Measurements from ENCODE around the gene DDX41. TPM values are rescaled to one million over a fixed set of nuclear protein-coding genes. Genes with fewer than 3 reads are reported as not detected.

DDX41 gene
- total RNA-seq, 1 experiment from 2014 or later = 122 TPM

DNA sequence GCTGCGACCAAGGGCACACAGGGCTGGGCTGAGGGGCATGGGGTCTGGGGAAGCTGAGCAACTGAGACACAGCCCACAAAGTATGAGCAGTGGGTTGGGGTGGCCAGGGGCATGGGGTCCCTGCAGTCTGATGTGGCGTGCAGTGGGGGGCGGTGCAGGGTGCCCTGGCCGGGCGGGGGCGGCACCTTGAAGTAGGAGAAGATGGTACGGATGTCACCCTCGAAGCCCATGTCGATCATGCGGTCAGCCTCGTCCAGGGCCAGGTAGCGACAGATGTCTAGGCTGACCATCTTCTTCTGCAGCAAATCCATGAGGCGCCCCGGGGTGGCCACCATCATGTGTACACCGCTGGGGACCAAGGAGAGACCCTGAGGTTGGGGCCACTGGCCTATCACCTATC is 3.3 kb downstream of the DDX41 start:
- DNase-seq (ENCODE audit: low spot score) = no peak

DNA sequence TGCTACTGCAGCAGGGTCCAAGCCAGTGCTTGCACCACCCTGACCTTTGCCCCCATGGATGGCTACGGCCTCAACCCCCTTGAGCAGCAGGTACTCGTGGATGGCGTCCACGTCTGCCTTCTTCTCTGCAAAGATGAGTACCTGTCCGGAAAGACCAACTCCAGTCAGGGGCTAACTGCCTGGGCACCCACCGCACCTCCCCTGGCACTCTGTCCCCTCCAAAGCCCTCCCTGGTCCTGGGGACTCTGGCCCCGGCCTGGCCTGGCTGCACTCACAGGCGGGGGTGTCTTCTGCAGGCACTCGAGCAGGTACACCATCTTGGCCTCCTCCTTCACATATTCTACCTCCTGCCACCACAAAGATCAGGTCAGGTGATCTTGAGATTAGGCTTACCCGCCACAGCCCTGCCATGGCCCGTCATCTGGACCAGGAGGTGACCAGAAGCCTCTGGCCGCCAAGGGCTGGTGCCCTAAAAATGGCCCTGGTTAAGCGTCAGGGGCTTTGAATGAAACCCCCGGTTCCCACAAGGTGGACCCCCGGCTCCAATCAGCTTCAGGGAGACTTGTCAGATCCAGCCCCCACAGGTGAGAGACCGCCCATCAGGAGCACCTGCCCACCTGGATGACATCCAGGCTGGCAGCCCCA is 3.9 kb downstream of the DDX41 start:
- no peak for DNase-seq (ENCODE audit: low spot score)

DNA sequence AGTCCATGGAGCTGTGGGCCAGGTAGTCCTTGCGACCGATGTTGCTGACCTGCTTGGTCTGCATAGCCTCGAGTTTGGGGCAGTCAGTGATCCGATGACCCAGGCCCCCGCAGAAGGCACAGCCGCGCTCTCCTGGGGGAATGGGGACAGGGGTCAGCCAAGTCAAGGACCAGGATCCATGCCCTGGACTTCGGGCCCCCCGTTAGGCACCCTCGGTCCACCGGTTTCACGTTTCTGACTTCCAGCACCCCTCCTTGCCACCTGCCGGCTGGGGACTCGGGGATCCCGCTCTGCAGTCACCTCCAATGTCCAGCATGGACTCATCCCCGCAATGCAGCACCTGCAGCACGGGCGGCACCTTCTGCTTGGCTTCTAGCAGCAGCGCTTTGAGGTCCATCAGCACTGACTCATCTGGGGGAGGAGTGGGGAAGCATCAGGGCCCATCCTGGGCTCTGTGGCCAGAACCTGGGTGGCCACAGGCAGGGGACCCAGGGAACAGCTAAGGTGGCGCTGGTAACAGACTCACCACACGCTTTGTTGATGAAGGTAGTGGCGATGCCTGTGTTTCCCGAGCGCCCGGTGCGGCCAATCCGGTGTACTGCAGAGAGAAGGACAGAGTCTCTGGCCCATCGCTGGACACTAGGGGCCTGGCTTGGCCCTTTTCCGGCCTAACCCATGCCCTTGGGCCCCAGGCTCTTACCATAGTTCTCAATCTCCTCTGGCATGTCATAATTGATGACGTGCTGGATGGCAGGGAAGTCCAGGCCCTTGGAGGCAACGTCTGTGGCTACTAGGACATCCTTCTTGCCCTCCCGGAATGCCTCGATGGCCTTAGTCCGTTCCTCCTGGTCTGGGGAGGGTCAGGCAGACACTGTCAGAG is 4.7 kb downstream of the DDX41 start:
- no peak for DNase-seq (ENCODE audit: low spot score)

DNA sequence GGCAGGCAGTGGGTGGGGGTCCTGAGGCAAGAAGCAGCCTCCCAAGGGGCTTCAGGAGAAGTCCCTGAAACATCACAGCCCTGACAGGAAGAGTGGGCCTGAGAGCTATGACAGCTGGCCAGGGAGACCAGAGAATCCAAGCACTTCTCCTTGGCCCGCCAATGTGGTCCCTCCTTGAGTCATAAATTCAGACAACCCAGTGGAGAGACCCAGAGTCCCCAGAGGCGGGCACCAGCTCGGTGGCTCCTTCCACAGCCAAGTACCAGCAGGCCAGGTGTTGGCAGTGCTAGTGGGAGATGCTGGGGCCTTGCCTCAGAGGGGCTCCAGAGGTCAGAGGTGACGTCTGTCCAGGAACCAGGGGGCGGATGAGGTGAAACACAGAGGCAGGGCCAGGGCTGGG is 5.6 kb downstream of the DDX41 start:
- no peak for DNase-seq (ENCODE audit: low spot score)

DNA sequence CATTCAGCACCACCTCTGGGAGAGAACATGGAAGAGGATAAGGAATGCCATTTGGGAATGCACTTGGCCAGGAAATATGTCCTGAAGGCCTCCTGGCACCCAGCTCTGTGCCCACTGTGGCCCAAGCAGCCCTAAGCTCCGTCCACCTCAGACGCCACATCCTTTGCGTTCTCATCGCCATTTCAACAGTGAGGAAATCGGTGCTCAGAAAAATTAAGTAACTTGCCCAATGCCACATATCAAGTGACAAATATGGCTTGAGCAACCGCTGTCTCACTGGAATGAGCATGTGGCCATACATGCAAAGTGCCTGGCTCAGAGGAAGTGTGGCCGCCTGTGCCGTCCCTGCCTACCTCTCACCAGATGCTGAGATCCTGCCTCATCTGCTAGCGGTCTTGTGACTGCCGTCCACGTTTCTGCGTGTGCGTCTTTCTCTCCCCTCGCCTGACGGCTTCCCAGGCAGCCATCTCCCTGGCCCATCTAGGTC is 6.2 kb downstream of the DDX41 start:
- DNase-seq (ENCODE audit: low spot score) = no peak

DNA sequence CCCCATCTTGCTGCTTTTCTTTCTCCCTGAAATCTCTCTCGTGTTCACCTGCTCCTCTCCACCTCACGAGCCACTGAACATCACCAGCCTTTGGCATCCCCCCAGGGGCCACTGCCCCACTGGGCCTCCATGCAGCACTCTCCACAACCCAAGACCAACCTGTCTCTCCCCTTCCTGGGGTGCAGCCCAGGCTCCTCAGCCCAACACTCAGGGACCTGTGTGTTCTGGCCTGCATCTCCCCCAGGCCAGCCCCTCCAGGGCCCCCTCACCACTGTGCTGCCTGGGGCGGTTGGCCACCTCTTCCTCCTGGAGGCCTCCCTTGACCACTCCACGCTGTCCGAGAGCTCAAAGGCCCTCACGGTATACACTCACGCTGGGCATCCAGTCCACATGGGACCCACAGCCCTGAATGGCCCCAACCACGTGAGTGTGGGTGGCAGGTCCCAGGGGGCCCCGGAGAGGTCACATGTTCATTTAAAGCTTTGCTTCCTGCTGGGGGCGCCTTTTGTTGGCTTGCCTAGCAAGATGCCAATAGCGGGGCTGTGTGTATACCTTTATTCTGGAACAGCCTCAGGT is 6.7 kb downstream of the DDX41 start:
- no peak for DNase-seq (ENCODE audit: low spot score)

DNA sequence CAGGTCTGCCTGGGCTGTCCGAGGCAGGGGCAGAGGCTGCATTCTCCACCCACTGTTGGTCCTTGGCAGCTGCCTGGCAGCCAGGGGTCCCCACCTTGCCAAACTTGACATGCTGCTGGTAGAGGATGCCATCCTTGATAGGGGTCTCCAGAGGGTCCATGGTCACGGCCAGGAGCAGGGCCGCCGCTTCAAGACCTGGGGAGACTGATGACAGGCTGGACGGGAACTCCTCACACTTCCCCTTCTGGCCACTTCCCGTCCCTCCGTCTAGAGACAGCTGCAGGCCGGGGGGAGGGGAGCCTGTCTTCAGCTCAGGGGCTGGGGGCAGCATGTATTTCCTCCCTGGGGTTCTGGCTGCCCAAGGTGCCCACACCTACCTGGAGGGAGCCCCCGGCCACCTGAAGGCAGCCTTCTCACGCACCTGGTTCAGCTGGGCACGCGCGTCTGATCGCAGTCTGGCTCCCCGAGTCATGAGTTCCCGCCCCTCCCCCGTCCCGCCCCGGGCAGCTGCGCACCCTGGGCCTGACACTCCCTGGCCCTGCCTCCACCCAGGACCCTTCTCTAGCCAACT is 7.3 kb downstream of the DDX41 start, which contains the start of gene DOK3:
Gene DOK3 (minus strand): TSS at position 446 of the 571 bp plus-strand sequence. CDS start 286 bp downstream, at position 160.
- no peak for DNase-seq (ENCODE audit: low spot score)

DNA sequence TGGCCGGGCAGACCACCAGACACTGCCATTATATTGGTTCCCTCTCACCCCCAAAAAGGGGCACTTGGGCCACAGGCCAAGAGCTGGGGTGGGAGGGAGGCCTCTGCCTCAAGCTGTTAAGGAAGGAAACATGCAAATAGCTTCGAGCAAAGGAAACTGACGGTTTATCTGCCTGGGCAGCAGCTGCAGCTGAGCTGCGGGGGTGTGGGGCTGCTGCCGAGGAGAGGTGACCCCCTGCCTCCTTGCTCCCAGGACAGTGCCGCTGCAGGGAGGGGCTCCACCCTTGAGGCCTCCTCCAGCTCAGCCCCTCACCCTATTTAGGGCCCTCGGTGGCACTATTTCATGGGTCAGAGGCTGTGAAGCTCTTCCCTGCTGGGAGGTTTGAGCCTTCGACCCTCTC is 7.9 kb downstream of the DDX41 start:
- no peak for DNase-seq (ENCODE audit: low spot score)

DNA sequence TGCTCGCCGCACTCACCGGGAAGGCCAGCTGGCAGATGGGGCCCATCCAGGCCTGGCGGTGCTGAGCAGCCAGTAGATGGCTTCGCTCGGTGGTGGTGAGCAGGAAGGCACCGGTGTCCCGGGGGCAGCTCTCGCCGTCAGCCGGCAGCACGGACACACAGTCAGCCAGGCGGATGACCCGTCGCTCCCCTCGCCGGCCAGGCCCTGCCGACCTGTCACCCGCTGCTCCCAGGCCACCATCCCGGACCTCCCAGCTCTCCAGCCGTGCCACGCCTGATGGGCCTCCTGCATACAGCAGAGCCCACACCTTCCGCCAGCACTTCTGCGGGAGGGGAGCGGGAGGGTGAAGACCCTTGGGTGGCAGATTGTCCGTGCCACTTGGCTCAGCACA is 8.5 kb downstream of the DDX41 start:
- DNase-seq (ENCODE audit: low spot score) = no peak

DNA sequence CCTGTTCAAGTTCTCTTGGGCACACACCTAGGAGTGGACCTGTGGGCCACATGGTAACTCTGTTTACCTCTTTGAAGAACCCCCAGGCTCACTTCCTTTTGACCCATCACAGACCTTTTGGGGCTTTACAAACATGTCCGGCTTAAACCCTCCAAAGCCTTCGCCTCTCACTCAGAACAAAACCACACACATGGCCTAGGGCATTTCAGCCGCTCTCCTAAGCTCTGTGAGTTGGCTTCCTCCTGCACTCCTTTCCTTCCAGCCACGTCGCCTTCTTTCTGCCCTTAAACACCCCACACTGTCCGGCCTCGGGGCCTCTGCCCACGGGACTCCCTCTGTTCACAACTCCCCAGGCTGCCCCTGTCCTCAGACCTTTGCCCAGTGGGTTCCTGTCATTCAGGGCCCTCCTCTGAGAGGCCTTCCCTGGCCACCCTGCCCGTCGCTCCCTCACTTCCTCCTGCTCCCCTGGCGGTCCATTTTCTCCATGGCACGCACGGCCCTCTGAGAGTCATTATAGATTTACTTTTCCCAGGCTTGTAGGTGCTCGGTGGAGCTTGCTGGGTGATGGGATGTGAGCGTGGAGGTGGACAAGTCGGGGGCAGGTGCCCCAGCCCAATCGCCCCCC is 9.1 kb downstream of the DDX41 start:
- DNase-seq (ENCODE audit: low spot score) = no peak

DNA sequence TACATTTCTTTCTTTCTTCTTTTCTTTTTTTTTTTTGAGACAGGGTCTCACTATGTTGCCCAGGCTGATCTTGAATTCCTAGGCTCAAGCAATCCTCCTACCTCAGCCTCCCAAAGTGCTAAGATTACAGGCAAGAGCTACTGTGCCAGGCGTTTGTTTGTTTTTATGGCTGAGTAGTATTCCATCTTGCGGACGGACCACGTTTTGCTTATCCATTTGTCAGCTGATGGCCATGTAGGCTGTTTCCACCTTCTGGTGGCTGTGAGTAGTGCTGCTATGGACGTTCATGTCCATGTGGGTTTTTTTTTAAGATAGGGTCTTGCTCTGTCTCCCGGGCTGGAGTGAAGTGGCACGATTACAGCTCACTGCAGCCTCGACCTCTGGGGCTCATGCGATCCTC is 9.6 kb downstream of the DDX41 start:
- no peak for DNase-seq (ENCODE audit: low spot score)

DNA sequence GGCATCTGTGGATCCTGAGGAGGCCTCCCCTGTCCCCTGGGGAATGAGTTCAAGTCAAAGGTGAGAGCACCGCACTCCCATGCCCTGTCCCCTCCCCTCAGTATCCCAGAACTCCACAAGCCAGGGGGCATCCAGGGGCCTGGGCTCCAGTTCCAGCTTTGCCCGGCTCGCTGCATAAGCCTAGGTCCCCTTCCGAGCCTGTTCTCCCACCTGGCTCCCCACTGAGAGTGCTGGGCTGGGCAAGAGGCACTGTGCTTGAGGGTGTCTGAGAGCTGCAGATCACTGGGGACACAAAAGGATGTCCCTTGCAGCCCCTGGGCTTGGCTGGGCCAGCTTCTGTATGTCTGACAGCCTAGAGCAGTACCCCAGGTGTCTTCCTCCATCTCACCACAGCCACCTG is 11.7 kb downstream of the DDX41 start:
- no peak for DNase-seq (ENCODE audit: low spot score)

DNA sequence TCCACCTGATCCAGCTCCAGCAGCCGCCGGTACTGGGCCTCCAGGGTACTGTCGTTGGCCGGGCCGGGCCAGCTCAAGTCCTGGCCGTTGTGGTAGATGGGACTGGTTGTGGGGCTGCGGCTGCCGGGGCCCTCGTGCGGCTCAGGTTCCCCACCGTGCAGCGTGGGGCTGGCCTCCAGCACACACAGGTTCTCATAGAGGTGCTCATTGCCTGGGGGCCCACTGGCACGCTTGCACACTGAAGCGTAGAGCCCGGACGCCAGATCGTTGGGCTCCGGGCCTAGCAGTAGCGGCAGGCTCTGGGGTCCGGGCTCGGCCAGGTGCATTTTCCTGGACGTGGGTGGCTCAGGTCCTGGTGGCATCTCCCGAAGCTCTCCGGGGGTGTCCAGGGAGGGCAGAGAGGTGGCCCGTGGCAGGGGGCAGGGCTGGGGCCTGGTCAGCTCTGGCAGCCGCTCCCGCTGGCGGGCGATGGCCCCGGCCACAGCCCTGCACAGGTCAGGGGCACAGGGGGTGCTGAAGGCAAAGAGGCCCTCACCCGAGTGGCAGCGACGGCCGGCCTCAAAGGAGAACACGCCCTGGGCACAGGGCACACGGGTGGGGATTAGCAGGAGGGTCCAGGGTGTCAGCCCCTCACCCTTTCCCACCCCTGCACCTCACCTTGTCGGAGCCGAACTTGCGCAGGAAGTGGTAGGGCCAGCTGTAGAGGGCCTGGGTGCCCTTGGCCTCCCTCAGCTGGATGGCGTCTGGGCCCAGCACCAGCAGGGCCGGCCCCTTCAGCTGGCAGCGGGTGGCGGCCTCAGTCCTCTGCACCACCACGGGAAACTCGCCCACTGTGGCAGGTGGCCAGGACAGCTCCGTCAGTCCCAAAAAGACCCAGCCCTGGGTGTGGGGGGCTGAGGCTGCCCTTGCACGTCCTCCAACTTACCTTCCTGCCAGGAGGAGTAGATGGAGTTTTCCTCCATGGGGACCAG is 12.4 kb downstream of the DDX41 start:
- no peak for DNase-seq (ENCODE audit: low spot score)

DNA sequence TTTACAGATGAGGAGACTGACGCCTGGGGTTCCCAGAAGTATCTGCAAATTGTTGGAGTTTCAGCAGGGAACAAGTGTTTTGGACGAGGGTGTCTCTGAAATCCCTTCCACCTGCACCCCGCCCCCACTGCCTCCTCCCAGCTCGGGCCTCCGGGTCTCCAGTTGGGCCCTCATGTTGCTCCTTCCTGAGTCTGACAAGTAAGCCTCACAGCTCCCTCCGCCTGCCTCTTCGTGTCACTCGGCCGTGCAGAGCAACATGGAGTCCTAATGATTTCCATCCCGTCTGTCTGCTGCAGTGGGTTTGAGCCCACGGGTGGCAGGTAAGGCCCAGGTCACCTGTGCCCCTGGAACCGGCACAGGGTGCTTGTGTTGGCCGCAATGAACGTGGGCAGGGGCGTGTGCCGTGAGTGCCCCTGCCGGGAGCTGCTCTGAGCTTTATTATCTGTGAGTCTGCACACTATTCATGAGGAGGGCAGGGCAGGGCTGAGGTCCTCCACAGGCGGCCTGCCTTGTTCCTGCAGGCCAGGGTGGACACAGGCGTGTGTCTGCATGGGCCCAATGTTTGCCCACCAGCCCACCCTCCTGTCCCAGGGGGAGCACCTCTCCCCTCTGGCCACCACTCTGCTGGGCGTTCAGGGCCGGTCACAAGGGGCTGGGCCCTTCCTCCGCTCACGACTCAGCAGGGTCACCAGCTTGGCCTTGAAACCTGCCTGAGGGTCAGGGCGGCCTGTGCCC is 13.2 kb downstream of the DDX41 start:
- no peak for DNase-seq (ENCODE audit: low spot score)

DNA sequence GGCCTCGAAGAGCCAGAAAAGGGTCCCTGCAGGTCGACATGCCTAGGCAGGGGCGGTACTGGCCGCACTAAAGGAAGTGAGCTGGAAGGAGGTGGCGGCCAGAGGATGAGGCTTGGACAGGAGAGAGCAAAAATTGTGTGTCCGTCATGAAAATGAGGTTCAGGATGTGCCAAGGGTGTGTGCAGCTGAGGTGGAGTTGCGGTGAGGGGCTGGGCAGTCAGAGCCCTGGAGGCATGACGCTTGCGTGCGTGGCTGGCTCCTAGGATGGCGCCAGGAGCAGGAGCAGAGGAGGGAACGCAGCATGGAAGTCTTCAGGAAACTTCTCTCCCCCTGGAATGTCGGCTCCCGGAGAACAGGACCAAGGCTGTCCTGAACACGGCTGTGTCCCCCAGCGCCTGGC is 13.9 kb downstream of the DDX41 start:
- DNase-seq (ENCODE audit: low spot score) = no peak

DNA sequence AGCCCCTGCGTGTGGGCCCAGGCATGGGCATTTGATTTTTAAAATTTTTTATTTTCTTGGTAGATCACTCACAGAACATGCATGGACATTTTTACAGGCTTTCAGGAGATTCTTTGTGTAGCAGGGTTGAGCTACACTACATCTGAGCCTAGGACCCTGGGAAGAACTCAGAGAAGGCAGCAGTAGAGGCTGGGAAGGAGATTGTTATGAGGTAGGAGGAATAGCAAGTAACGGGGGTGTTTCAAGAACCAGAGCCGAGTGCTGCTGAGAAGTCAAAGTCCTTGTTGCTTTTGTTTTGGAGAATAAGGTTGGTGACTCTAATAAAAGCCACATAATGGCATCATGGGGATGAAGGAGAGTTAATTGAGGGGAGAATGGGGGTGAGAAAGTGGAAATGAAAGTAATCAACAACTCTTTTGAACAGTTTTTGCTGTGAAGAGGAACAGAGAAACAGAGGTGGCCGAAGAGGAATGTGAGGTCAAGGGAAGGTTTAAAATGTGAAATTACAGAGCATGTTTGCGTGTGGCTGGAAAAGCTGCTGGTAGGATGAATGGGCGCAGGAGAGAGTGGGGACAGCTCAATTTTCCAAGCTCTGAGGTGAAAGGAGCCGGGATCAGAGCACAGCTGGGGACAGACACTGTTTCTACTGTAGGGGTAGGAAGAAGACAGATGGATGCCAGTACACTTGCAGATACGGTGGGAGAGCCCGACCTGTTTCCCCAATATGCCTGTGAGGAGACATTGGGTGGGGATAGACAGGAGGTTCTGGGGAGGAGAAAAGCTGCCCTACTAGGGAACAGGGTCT is 14.7 kb downstream of the DDX41 start:
- no peak for DNase-seq (ENCODE audit: low spot score)

DNA sequence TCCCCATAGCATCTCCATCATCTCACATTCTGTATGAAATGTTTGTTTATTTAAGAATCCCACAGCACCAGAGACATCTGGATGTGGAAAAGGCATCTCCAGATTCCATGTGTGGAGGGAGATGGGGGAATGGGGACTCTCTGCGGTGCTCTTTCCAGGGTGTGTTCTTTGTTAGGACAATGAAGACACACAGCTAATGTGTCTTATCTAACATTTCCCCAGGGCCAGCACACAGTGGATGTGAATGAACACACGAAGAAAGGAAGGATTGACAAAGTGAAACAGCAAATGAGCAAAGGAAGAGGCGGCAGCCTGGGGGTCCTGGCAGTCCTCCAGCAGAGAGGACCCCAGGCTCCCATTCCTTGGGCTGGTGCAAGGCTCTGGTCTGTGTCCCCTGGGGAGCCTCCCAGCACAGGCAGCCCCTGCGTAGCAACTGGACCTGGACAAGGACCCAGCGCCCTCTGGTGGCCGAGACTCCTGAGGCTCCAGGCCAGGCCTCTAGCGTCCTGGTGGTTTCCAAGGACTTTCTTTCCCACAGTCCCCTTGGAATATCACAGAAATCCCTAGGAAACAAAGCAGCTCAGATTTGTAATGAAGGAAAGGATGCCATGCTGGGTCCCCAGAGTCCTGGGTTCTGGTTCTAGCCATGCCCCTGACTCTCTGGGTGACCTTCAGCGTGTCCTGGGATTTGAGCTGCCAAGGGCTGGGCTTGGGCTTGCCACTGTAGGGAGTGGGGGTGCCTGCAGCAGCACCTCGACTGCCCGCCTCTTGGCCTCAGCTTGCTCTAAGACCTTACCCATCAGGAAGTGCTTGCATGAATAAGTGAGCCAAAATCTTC is 15.9 kb downstream of the DDX41 start:
- DNase-seq (ENCODE audit: low spot score) = peak; percentile 85

DNA sequence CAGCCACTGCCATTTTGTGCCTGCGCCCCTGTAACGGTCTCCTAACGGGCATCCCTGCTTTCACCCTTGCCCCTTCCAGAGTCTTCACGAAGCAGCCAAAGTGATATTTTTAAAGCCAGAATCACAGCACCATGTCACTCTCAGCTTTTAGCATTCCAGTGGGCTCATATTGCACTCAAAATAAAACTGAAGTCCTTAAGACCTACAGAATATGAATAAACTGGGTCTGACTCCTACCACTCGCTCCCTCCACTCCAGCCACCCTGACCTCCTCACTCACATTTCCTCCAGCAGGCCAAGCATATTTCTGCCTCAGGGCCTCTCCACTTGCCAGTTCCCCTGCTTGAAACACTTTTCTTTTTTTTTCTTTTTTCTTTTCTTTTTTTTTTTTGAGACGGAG is 16.9 kb downstream of the DDX41 start:
- DNase-seq (ENCODE audit: low spot score) = no peak
